ENCODE results near the gene DCUN1D2.
"Not testable (repeated sequence)": the region's sequence is repeated elsewhere in the genome, so short reads cannot be mapped to it uniquely, and the experiment has no call there.

DCUN1D2 gene

GRCh38 chr13:113442985-113443362 lies 47.5 kb downstream of the DCUN1D2 start:
- no peak for DNase-seq

GRCh38 chr13:113442354-113442984 lies 48.0 kb downstream of the DCUN1D2 start:
- DNase-seq: no peak

- DNase-seq: no peak
Observed at GRCh38 chr13:113441661-113442060, 48.9 kb downstream of the DCUN1D2 start.

- DNase-seq: no peak
Observed at GRCh38 chr13:113437408-113438010, 53.0 kb downstream of the DCUN1D2 start.

GRCh38 chr13:113436866-113437265 lies 53.6 kb downstream of the DCUN1D2 start:
- DNase-seq: not testable (repeated sequence)

GRCh38 chr13:113435907-113436306 lies 54.6 kb downstream of the DCUN1D2 start:
- not testable (repeated sequence) for DNase-seq

GRCh38 chr13:113433391-113433916 lies 57.1 kb downstream of the DCUN1D2 start:
- DNase-seq: no peak

GRCh38 chr13:113432506-113433270 lies 57.8 kb downstream of the DCUN1D2 start:
- no peak for DNase-seq

GRCh38 chr13:113431171-113431570 lies 59.3 kb downstream of the DCUN1D2 start:
- no peak for DNase-seq

- no peak for DNase-seq
Observed at GRCh38 chr13:113430378-113431110, 60.0 kb downstream of the DCUN1D2 start.

- DNase-seq: no peak
Observed at GRCh38 chr13:113429608-113429985, 60.9 kb downstream of the DCUN1D2 start.

GRCh38 chr13:113428871-113429607 lies 61.5 kb downstream of the DCUN1D2 start:
- DNase-seq: no peak

GRCh38 chr13:113428469-113428865 lies 62.0 kb downstream of the DCUN1D2 start:
- DNase-seq: no peak

- no peak for DNase-seq
Observed at GRCh38 chr13:113427562-113428468, 62.7 kb downstream of the DCUN1D2 start.

- no peak for DNase-seq
Observed at GRCh38 chr13:113426591-113426986, 63.9 kb downstream of the DCUN1D2 start.

- no peak for DNase-seq
Observed at GRCh38 chr13:113425941-113426590, 64.4 kb downstream of the DCUN1D2 start.

- DNase-seq: no peak
Observed at GRCh38 chr13:113423520-113424163, 66.9 kb downstream of the DCUN1D2 start.

GRCh38 chr13:113422807-113423519 lies 67.5 kb downstream of the DCUN1D2 start:
- DNase-seq: no peak

GRCh38 chr13:113421673-113422270 lies 68.7 kb downstream of the DCUN1D2 start:
- DNase-seq: no peak

All from DMS 273 treated with DMSO at 0.1 percent for 48 hours (cell line).